AG09319 (cell line): ENCODE results near the gene CLPX.
"Not testable (repeated sequence)": the region's sequence is repeated elsewhere in the genome, so short reads cannot be mapped to it uniquely, and the experiment has no call there.

Source experiments
- DNase-seq: peaks from one replicate; pipeline ENCODE4 v3.0.0-alpha.2; 2010; ENCODE audit warnings: low read depth; ENCODE audit errors: extremely low read depth
- TF ChIP-seq, protein P1 (sequence below): IDR thresholded peaks from 2 replicates; pipeline ENCODE4 v1.5.1; 2011; ENCODE audit warnings: low read depth, mild to moderate bottlenecking, inconsistent platforms, low read length, moderate library complexity

The CLPX gene

GRCh38 chr15:65165875-65166274, 19.3 kb downstream of the CLPX start:
- TF ChIP-seq, protein P1, sequence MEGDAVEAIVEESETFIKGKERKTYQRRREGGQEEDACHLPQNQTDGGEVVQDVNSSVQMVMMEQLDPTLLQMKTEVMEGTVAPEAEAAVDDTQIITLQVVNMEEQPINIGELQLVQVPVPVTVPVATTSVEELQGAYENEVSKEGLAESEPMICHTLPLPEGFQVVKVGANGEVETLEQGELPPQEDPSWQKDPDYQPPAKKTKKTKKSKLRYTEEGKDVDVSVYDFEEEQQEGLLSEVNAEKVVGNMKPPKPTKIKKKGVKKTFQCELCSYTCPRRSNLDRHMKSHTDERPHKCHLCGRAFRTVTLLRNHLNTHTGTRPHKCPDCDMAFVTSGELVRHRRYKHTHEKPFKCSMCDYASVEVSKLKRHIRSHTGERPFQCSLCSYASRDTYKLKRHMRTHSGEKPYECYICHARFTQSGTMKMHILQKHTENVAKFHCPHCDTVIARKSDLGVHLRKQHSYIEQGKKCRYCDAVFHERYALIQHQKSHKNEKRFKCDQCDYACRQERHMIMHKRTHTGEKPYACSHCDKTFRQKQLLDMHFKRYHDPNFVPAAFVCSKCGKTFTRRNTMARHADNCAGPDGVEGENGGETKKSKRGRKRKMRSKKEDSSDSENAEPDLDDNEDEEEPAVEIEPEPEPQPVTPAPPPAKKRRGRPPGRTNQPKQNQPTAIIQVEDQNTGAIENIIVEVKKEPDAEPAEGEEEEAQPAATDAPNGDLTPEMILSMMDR: no peak

GRCh38 chr15:65164139-65164538, 21.0 kb downstream of the CLPX start:
- TF ChIP-seq, protein P1: no peak
- DNase-seq: no peak

More at GRCh38 chr15:65165875-65166274, 19.3 kb downstream of the CLPX start:
- no peak for DNase-seq

DNA sequence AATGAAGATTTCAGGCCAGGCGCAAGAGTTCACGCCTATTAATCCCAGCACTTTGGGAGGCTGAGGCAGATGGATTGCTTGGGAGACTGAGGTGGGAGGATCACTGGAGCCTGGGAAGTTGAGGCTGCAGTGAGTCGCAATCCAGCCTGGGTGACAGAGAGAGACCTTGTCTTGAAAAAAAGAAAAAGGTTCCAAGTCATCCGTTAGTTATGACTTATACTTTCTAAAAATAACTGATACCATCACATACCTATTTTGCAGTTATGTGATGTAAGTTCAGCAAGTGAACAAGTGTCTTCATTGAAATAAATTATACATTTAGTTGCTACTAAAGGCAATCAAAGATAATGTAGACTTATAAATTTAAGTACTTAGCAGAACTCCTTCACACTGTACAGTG, 22.1 kb downstream of the CLPX start:
- TF ChIP-seq, protein P1: no peak
- no peak for DNase-seq

- TF ChIP-seq, protein P1: no peak
These were observed 28.4 kb downstream of the CLPX start for GRCh38 chr15:65156692-65157091.

GRCh38 chr15:65154720-65155119, 30.4 kb downstream of the CLPX start:
- no peak for DNase-seq
- TF ChIP-seq, protein P1: no peak

More at GRCh38 chr15:65156692-65157091, 28.4 kb downstream of the CLPX start:
- no peak for DNase-seq

DNA sequence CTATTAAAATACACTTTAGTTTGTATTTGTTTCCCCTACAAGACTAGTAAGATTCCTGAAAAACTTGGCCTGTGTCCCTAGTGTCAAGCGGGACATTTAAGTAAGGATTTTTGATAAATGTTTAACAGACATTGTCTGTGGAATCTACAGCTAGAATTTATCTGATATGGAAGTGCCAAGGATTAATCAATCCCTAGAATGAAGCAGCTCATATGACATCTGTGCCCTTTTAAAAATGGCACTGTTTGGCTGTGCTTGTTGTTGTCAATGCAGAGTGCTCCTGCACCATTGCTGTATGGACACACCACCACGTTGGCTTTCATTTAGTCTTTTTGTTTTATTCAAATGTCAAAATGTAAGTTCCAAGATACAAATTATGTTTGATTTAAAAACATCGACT, 37.2 kb downstream of the CLPX start:
- TF ChIP-seq, protein P1: no peak
- DNase-seq: no peak

- DNase-seq: no peak
- TF ChIP-seq, protein P1: no peak
These were observed 38.7 kb downstream of the CLPX start for GRCh38 chr15:65146438-65146837.

- not testable (repeated sequence) for DNase-seq
These were observed 46.5 kb downstream of the CLPX start for GRCh38 chr15:65138631-65139030.

GRCh38 chr15:65137893-65138292, 47.2 kb downstream of the CLPX start:
- DNase-seq: not testable (repeated sequence)

- not testable (repeated sequence) for DNase-seq
These were observed 48.1 kb downstream of the CLPX start for GRCh38 chr15:65137089-65137488.
